Fibroblast of skin of abdomen (primary cell): ENCODE data around the gene SLC35E1.

Experiments used
- DNase-seq: peaks from one replicate; pipeline ENCODE4 v3.0.0-alpha.2; 2013

Gene SLC35E1

DNA sequence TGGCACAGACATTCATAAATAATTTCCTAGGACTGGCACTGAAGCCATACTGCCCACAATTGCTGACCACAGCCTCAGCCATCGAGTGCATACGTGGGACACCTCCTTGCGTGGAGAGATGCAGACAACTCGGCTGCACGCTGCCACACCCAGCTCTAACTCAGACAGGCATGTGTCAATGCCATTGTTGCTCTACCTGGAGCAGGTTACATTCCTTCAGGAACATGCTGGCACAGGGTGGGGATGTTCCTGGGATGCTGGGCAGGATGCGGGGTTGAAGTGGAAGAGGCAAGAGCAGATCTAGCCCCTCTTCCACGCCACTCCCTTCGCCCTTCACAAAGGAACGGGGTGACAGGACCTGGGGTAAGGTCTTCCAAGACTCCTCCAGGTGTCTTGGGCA is 24.2 kb upstream of the SLC35E1 start:
- no peak for DNase-seq

DNA sequence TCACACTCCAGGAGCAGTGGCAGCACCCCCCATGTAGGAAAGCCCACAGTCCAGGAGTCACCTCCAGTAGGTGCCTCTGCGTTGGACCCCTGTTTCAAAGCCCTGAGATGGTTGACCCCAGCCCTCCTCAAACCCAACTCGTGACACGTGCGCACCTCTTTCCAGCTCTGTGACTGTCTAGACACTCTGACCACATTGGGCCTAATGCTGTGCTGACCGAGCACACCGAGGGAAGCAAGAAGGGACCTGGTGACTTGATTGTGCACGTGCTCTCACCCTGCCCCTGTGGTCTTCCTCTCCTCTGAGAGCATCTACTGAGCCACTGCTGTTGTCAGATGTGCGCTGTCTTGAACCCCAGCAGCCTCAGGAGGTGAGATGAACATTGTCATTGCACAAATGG is 22.9 kb upstream of the SLC35E1 start:
- DNase-seq = no peak

DNA sequence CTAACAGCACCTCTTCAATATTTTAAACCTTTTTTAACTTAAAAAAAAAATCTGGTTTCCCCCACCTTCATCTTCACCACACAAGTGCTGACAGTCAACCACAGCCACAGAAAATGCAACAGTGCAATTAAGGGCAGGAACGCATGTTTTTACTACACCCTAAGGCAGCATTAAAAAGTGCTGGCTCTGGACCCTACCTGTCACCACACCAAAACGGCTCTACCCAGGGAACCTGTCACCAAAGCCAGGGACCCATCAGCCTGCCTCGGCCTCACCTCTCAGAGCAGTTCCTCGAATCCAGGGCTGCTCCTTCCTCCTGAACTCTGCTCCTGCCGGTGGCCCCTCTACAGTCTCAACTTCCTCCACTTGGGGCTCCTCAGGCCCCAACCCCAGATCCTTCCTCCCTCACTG is 22.5 kb upstream of the SLC35E1 start:
- no peak for DNase-seq

DNA sequence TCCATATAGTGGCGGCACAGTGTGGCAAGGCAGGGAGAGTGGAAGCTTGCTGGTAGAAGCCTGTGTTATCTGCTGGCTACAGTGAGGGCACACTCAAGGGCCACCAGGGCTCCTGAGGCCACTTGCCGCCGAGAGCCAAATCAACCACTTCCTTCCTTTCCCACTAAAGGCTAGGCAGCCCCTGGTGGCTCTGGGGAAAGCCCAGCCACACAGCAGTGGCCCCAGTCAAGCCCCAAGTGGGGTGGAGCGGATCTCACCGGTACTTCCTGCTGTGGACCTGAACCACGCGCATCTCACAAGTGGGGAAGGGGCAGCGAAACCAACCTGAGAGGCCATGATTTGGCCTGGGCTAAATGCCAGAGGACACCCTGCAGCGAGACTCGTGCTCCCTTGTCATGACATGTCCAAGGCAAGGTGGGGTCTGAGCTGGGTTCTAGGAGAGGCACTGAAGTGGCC is 21.9 kb upstream of the SLC35E1 start:
- no peak for DNase-seq

DNA sequence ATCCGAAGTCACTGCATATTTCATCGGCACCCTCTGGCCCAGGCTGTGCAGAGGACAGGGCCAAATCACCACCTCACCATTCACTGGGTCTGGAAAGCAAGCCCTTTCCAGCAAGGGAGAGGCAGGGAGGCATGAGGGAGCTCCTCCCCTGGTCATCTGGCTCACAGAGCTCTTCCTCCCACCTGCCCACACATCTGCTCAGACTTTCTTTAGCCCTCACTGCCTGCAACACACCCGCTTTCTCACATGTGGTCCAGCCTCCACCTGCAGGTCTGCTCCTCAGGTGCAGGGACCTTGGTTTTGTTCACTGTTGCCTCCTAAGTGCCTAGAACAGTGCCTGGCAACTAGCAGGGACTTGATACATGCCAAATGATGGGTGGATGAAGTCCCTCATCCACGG is 21.0 kb upstream of the SLC35E1 start:
- no peak for DNase-seq

DNA sequence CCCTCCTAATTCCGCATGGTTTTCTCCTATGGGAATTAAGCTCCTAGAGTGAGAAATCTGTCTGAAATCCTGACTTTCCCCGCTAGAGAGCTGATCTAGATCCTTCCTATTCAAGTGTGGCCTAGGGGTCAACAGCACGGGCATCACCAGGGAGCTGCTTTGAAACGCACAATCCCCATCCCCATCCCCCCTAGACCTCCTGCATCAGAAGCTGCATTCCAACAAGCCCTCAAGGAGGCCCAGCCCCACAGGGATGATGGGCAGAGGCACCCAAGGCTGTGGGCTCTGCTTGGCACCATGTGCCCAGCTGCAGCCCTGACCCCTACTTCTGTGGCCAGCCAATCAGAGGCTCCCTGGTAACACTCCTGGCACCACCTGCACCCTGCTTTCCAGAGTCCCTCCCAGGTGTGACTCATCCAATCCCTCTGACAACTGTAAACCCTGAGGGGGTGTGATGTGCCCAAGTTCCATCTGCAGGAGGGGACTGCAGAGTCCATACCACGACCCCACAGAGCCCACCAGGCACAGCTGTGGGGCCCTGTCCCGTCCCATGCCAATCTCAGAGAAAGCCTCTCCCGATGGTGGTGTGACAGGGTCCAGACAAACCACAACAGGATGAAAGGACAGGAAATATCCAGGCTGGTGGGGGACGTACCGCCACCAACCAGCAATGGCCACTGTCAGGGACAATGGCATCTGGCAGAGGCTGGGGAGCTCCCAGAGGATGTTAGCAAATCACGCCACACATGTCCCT is 19.8 kb upstream of the SLC35E1 start:
- no peak for DNase-seq

DNA sequence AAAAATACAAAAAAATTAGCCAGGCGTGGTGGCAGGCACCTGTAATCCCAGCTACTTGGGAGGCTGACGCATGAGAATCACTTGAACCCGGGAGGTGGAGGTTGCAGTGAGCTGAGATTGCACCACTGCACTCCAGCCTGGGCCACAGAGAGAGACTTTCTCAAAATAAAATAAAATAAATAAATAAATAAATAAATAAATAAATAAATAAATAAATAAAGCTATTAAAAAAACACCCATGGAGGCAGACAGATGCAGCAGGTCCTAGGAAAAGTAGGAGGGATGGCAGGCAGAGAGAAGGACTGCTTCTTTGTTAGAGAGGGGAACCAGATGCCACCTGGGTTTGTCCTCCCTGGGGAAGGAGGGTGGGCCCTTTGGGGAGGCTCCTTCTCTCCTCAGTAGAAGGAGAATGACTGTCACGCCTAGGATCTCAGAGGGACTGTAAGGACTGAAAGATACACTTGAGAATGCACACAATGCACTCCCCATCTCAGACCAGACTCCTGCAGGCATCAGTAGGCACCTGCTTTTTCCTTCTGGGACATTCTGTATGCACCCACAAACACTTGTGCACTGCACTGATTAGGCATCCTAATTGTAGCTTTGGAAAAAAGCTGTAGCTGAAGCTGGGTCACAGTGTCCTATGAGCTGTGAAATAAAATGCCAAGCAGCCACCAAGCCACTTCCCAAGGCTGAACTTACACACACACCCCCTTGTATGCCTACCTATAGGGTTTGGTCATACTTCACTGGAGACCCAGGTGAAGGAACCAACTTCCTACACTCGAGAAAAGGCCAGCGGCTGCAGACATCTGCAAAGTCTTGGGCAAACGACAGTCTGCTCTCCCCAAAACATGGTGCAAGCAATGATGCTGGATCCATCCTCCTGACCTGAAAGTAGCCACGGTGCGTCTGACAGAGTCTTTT is 18.9 kb upstream of the SLC35E1 start:
- DNase-seq = no peak

DNA sequence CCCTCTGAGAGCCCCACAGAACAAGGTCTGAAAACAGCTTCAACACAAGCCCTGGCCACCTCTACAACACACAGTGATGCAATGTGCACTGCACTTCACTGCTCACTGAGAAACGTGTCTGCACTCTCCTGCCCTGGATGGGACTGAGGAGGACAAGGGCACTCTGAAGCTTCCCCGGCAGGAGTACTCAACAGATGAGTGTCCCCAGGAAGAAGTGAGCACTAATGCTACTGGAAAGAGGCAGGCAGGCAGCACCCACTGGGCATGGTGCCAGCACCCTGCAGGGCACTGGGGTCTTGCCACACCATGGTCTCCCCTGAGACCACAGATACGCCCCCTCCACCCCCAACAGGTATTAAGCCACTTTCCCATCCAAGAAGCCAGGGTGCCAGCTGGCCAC is 17.7 kb upstream of the SLC35E1 start:
- DNase-seq = no peak

DNA sequence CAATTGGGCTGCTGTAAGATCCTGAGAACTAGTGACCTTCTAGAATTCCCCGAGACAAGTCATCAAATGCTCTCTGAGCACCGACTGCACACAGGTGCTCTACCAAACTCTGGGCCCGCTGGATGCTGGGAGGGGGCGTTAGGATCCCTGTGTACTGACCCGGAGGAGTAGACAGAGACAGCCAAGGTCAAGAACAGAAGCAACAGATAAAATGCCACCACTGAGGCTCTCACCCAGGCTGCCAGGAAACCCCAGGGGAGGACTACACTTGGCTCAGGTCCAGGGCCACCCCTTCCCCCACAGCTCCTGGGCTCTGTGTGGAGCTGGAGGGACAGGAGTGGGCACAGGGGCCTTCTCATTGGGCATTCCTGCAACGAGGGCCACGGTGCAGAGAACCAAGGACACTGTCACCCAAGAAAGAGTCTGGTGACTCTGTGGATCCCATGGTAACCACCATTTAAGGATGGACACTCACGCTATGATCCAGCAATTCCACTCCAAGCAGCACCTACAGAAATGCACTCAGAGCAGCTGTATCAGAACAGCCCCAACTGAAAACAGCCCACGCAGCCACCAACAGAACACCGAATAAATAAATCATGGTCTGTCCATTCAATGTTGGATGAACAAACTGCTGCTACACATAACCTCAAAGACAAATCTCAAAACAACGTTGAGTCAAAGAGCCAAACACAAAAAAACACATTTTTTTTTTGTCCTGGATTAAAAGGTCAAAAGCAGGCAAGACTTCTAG is 16.8 kb upstream of the SLC35E1 start:
- no peak for DNase-seq

DNA sequence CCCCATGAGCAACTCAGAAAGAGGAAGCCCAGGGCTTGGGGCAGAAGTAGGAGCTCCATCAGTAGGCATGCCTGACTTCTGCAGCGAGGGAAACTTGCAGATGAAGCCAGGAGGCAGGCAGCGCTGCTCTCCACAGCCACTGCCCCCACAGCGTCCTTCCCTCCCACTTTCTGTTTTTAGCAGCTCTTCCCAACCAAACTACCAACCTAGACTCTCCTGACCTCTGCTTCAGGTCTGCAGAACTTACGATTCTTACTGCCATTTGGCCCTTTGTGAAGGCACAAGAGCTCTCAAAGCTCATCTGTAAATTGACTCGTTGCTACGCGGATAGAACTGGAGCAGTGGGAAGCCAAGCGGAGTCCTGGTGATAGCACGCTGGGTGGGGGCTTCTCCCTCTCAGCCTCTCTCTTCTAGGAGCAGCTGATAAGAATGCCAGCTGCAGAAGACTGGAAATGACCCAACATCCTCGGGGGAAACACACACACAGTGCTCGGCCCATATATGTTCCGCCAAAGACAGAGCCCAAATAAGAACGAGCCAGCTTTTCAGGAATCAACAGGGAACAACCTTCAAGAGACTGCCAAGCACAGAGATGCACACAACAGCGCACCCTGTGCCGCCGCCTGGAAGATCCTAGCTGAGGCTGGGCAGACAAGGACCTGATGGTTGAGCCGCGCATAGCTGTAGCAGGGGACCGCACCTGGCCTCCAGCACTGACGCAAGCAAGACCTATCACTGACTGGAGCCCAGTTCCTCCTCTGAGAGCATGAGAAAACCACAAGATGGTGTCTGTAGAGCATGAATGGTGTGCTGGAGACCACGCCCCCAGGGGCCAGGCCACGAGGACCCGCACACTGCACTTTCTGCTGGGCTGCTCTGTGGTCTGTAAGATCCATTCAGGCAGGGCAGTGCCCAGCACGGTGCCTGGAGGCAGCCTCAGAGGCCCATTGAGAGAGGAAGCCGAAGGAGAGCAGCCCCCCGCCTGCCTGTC is 15.9 kb upstream of the SLC35E1 start:
- no peak for DNase-seq

DNA sequence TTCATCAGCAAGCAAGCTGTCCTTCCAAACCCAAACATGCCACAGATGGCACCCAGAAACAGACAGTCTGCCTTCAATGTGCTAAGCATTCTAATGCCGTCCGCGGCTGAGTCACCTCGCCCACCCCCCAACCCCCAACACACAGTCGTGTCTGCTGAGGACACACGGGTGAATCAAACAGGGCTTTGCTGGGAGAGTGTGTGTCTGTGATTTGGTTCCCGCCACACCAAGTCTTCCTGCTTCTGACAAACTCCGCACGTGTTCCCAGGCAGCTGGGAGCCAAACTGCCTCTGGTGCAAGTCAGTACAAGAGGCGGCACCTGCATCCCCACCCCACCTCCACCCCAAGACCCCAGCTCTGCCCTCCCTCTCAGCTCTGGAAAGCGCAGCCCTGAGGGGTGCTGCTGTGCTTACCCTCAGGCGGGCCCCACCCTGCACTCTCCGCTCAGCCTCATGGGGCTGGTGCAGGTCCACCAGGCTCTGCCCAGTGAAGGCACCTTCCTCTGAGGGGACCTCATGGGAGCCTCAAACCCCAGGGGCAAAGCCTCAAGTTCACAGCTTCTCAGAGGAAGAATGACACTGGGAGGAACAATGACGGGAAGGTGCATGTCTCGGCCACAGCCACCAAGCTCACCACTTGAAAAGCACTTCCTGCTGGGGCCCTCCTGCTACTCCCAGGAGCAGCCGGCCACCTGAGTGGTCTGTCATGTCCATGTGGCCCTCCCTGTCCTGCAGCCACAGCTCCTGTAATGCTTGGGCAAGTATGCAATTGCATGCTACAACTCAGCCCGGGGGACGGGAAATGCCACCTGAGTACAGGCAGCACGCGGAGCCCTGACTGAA is 15.0 kb upstream of the SLC35E1 start:
- peak; percentile 70 for DNase-seq

DNA sequence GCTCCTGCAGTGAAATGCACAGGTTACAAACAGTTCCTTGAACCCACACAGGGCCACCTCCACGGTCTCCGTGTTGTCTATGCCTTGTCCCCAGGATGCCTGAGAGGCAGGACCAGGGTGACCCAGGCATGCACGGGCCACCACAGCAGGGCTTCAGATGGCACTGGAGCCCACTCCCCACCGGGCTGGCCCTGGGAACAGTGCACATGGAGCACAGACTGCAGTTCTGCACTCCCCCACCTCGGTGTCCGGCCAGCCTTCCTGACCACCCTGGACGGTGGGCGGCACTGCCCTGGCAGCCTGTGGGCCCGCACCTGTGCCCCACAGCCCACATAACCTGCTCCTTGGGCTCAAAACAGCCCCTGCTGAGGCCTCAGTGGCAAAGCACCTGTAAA is 14.3 kb upstream of the SLC35E1 start:
- no peak for DNase-seq

DNA sequence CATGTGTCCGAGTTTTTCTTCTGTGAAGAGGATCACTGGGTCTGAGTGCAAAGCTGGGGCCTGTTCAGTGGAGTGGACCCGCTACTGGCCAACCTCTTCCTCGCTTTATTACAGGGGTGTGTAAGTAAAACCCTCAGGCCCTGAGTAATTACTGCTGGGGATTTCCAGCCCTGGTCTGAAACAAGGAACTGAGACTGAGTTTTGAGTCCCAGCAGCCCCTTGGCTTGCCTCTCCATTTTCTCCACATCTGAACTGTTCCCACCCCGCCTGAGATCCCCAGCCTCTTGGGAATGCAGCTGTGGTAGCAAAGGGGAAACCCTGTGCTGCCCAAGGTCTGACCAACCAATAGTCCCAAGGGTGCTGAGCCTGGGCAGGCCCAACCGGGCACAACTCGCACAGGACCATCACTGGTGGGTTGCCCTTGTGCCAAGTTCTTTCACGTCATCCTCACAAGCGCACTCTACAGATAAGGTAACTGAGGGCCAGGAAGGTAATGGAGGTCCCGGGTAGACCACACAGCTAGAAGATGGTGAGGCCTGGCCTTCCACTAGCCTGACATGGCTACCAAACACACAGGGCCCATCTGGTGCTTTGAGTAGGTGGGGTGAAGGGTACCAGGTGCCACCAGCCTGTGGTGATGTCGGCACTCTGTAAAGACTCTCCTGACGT is 13.7 kb upstream of the SLC35E1 start:
- no peak for DNase-seq

DNA sequence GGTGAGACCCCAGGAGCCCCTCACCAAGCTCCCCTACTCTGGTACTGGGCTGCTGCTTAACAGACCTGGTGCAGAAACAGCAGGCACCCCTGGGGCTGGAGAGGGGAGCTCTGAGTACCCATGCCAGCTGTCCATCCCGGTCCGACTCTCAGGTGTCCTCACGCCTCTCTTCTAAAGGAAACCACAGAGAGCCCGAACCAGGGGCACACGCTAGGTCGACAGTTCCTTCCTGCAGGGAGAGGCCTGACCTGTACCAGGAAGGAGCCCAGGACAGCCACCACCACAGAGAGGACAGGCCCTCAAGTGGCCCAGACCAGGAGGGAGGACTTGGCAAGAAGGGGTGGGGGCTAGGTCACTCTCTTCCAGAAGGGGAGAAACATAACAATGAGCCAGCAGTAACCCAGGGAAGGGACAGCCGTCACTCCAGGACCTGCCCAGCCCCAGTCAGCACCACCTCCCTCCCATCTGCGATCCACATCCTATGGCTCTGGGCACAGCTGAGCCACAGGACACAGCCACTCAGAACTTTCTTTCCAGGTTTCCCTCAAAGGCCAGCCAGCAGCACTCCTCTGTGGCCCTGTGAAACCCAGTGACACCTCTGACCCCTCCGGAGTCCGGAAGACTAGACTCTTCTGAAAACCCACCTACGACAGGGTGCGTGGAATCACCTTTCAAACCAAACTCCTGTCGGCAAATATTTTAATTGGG is 13.0 kb upstream of the SLC35E1 start:
- DNase-seq = no peak

DNA sequence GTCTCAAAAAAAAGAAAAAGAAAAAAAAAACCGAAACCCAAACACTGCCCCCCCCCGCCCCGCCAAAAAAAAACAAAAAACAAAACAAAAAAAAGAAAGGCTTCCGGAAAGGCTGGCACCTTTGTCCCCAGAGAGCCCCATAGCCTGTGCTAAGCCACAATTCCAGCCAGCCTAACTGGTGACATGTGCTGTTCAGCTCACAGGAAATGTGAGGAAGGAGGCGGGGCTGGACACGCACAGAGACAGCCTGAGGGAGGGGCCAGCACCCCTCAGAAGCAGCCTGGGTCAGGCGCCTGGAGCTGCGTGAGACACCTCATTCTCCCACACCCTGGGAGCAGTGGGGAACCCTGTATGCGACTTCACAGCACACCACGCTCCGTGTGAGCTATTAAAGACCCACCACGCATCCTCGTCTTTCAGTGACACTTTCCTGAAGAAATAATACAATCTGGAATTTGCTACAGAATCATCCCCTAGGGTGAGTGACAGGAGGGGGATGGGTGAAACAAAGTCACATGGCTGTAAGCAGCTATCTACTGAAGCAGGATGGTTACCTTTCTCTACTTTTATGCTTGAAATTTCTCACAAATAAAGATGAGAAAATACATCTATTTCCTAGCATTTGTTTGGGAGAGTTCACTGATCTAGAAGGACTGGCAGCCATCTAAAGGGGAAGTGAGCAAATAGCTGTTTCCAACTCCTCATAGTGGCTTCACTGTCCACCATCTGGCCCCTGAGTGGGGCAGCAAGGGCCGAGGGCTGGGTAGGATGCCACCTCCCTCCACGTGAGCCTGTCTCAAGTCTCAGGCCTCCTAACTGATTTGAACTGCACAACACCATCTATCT is 12.3 kb upstream of the SLC35E1 start:
- DNase-seq = peak; percentile 70

DNA sequence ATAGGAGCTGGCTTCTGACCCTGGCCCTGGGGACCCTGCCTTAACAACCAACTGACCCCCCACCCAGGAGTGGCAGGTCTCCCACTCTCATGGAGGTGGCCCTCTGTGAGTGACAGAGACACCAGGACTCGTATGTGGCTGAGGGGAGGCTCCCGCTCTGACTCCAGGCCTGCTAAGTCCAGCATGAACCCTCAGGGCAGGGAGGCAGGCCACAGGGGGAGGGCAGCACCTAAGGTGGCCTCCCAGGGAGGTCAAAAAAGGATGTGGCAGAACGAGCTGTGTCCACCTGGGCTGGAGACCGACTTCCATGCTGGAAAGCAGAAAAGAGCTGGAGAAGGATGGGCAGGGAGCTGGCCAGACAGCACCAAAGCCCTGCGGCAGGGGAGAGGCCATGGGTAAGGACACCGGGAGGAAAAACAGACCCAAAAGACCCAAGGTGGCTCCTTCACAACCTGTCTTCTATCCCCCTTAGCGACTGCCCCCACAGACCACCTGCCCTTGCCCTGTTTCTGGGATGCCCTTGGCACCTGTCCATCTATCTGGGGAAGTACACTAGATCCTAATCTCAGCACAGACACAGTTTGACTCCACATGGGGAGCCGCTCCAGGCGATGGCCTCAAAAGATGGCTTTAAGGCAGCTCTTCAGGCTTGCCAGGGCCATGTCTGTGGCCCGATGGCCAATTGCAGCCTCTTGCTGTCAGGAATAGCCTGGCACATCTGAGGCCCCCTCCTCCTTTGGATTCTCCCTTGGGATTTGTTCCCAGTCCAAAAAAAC is 10.5 kb upstream of the SLC35E1 start:
- no peak for DNase-seq

DNA sequence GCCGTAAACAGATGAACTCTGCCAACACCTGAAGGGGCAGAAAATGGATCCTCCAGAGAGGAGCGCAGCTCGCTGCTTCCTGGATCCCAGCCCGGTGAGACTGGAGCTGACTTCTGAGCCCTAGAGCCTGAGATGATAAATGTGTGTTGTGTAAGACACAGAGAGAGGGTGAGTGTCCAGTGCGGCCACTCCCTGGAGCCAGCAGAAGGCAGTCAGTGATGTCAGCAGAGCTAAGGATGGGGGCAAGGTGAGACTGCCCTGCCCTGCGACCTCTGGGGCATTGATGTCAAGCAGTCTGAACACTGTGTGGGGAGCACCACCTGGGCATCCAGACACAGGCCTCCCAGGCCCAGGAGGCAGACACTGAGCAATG is 9.7 kb upstream of the SLC35E1 start:
- no peak for DNase-seq
